Right hindlimb (tissue), 1 donor: ENCODE measurements around the gene LGI1.
"Not testable (repeated sequence)": the region's sequence is repeated elsewhere in the genome, so short reads cannot be mapped to it uniquely, and the experiment has no call there.

ENCODE experiments used
- DNase-seq: peaks from one replicate; pipeline ENCODE4 v3.0.0-alpha.2; 2018

Gene LGI1

DNA sequence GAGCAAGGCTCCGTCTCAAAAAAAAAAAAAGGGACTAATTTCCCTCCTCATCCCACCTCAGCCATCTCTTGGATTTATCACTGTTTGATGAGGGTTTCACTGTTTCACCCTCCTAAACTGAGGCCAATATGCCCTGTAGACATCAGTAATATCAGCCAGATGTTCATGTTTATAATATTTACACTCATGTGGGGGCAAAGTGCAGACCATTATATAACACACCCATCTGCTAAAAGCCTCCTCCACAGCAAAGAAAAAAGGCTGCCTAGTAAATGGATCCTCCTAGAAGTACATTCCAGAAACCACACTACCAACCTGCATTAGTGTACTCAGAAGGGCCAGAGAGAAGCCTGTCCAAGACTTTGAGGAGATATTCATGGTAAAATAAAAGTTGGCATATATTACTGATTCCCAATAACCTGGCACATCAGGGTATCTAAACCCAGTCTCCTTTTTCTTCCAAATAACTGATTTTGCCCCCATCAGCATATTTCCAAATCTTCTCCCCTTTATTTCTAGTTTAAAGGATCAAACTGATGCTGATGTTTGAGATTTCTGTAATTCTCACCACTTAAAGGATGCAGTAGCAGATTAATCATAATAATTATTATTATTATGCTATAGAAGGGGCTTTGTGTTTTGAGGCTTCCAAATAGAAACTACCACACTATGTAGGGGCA lies 55.1 kb downstream of the LGI1 start:
- DNase-seq, result no peak

DNA sequence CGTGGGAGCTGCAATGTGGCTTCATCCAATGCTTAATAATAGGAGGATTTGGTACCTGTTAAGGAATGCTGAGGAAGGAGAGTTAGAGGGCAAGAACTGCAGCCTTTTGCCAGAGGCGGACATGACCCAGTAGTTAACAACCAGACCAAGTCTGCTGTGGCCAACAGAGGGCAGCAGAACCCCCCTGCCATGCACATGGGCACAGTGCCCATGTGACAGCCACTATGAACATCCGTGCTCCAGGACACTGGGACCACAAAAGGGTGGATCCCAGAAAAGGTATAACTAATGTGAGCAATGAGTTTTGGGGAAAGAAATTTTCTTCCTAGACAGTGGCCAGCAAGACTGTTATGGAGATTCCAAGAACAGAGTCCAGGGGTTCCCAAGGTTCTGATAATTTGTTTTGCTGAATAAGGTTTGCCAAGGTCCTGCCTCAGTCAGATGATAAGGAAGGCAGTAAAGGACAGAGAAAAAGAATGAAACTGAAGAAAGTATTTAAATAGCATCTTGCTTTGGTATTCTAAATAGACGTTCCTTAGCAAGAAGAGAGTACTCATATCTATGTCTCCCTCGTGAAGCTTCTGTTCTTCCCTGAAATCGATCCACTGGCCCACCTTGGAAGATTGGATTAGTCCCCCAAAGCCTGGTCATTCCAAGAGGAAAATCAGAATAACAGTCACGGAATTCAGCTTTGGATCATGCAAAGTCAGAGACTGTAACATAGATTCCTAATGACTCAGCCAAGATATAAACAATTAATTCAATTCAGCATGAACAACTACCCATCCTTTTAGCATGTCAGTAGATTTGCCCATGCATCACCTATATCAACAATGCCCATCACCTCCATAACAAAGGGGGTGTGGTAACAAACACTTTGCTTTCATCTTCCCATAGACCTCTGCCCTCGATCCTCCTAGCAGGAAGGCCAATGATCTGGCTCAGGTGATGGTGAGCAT lies 56.0 kb downstream of the LGI1 start:
- peak; percentile 49 for DNase-seq

DNA sequence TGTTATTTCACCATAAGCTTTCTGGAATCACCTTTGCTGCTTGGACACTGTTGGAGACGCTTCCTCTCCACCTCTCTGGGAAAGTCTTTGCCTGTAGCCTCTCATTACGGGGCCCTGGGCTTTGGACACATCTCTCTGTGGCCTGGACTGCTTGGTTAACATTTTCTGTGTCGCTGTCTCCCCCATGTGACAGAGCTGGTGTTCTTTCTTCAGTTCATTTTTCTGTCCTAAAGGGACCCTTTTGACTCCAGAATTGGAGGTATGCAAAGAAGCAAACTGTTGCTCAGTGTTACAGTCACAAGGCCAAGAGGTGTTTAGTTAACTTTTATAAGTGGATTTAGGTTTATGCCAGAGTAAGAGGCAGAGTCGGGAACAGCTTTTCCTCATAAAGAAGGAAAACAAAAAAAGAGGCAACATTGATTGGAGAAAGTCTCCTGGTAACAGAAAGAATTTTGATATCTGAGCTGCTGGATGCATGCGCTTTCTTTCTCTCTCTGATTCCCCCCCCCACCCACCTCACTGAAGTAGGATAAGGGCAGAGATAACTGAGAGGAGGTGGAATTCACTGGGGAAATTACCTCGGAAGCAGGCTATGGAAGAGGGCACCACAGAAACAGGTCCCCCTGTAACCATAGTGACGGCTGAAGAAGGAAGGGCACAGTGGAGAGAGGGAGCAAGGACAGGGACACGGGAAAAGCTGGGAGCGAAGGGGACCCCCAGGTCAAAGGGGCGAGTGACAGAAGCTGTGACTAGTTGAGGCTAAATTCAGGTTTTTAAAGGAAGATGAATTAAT lies 57.8 kb downstream of the LGI1 start:
- peak; percentile 30 for DNase-seq

DNA sequence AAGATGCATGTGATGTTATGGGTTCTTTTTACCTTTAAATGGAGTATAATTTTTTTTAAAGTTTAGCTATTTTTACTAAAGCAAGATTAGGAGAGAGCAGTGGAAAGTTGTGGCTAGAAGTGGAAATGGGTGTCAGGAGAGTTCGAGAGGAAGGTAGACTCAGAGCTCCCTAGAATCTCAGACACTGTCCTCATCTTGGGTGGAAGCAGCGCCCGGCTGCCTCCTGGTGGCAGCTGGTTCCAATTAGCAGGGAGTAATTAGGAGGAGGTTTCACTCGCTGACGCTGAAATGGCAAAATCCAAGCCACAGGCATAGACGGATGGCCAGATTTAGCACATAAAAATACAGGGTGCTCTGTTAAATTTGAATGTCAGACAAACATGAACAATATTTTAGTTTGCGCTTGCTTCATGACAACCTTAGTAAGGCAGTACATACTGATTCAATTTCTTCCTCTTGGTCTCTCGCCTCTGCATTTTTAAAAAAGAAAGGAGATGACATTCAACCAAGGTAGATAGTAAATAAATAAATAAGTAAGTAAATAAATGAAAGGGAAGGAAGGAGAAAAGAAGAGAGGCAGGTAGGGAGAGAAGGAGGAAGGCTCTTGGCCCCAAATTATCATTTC lies 58.5 kb downstream of the LGI1 start:
- DNase-seq, result peak; percentile 73

DNA sequence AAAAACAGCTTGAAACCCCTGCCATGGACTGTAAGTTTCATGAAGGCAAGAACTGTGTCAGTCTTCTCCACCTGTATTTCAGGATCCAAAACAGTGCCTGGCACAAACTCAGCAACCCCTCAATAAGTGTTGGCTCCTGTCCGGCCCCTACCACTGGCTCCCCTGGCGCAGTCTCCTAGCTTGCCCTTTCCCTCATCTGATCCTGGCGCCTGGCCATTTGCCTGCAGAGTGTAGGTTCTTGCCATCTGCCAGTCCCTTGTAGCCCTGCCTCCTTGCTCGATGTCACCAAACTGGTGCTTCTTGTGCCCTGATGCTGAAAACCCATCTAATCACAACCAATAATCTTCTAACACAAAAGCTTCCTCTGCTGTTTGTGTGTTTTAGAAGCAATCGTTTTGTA lies 60.4 kb downstream of the LGI1 start:
- DNase-seq, result no peak

DNA sequence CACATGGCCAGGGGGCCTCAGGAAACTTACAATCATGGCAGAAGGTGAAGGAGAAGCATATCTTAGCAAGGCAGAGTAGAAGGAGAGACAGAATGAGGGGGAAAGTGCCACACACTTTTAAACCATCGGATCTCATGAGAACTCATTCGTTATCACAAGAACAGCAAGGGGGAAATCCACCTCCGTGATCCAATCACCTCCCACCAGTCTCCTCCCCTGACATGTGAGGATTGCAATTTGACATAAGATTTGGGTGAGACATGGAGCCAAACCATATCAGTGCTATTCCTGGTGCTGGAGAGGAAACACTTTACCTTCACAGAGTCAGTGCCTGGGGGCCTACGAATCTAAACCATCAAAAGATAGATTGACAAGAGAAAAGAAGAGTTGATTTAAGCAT lies 61.8 kb downstream of the LGI1 start:
- no peak for DNase-seq

DNA sequence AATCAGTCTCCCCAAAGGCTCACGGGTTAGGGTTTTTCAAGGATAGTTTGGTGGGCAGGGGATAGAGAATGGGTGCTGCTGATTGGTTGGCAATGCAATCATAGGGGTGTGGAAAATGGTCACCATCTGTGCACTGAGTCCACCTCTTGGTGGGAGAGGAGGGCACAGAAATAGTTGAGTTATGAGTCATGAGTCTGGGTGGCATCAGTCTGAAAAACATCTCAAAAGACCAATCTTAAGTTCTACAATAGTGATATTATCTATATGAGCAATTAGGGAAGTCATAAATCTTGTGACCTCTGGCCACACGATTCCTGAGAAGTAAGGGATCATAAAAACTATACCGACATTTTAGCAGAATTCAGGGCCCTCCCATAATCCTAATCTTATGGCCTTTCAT lies 62.7 kb downstream of the LGI1 start:
- DNase-seq, result no peak

DNA sequence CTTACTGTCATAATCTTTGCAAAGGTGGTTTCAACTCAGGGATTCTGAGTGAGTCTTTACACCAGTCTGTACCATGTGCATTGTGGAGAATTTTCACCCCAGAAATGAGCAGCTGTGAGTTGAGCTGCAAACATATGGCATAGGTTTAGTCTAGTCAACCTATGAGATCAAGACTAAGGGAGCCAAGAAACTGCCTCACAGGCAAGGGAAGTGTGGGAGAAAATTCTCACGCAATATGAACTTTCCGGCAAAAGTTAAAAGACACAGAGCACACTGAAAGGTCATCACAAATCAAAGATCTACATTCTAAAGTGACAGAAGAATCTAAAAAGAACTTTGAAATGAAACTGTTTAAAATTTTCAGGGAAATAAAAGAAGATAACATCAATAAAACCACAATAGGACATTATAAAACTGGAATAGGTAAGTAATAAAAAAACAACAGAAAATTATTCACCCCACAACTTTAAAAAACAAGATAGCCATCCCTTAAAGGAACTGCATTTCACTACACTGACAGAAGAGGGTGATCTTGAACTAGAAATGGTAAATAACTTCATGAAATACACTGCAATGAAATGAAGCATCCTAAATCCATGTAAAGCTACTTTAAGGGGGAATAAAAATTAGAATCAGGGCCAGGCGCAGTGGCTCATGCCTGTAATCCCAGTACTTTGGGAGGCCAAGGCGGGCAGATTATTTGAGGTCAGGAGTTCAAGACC lies 63.5 kb downstream of the LGI1 start:
- no peak for DNase-seq

DNA sequence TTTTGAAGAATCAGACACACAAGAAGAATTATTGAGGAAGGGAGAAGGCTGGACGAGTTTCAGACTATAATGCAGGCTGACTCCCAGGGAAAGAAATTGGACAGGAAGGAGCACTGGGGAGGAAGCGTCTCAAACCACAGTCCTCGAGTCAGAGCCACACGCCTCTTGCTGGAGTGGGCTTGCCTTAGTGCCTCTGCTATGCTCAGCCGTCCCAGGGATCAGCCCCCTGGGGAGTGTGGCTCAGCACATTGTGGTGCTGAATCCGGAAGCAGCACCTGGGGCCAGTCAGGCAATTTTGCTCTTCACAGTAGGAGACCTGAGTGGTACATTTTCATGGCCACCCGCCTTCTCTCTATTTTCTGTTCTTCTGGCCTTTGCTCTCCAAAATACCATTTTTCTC lies 68.6 kb downstream of the LGI1 start:
- DNase-seq, result peak; percentile 24

DNA sequence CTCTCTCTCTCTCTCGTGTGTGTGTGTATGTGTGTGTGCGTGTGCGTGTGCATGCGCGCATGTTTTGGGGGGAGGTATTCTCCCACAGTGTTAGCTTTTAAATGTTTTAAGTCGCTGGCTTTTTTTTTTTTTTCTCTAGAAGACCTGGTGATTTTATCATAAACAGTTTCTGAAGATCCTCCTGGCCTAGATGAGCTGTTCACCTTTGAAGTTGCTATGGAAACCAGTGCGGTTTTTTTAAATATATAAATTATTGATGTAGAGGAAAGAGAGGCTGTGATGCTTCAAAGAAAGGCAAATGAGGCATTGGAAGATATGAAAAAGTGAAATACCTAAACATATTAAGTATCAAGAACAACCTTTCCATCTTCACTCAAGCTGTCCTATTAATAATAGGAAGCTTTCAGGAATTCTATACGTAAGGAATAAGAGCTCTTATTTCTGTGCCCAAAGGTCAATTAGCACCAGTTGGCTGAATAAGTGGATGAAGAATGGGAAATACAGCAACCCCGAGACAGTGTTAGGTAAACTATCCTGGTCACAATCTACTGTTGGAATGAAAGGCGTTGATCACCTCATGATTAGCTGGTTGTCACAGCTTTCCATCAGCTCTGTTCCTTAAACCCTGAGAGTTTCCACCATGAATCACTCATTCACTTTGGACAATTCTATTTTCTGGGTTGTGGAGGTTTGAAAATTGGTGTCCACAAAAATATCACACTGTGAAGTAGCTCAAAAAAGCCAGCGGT lies 69.5 kb downstream of the LGI1 start:
- DNase-seq, result no peak

DNA sequence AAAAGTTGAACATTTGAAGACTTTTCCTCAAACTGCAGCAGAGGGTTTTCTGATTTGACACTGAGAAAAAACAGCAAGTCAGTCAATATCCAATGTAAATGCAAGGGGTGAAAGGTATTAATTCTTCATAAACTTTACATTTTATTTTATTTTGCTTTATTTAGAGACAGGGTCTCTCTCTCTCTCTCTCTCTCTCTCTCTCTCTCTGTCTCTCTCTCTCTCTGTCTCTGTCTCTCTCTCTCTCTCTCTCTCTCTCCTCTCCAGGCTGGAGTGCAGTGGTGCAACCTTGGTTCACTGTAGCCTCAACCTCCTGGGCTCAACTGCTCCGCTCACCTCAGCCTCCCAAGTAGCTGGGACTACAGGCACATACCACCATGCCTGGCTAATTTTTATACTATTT lies 73.3 kb downstream of the LGI1 start:
- DNase-seq, result not testable (repeated sequence)

DNA sequence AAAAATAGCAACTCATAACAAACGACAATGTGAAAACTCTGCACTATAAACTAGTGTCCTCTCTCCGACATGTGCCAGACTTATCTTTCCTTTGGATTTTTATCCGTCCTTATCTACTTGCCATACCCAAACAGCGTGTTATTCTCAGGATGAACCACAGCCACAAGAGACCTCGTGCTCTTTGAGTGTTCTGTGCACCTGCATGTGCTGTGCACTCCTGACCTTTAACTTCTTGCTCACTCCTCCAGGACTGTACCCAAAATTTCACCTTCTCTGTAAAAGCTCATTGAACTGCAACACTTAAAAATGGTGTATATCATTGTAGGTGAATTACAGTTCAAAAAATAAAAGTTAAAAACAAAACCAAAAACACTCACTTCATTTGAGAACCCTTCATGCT lies 78.0 kb downstream of the LGI1 start:
- DNase-seq, result no peak

DNA sequence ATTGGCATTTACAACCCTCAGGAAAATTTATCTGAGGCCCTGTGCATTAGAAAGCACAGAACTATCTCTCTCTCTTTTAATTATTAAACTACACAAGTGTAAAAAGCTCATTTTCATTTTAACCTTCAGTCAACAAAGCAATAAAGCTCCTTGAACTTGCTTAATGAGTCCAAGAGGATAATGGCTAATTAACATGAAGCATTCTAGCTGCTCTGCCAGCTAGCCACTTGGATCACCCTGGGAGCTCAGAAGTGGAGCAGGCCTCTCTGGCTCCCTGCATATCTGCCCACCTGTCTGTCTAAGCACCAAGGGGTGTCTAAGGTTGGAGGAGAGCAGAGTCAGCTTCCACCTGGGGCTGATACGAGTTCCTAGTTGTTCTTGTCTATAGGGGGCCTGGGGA lies 80.1 kb downstream of the LGI1 start:
- no peak for DNase-seq

DNA sequence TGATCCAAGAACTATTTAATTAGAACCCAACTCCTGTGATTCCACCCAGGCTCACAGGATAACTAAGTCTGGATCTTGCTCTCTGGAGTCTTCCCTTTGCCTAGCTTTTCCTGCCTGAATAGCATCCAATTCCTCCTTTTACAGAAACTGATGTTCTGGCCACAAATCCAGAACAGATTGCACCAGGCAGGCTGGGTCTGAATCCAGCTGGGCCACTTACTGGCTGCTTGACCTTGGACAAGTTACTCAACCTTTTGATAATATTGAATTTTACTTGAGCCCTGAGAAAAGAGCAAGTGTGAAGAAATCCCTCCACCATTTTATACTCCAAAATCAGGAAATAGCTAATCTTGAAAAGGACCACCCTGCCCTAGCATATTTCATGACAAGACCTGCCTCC lies 80.5 kb downstream of the LGI1 start:
- DNase-seq, result no peak

DNA sequence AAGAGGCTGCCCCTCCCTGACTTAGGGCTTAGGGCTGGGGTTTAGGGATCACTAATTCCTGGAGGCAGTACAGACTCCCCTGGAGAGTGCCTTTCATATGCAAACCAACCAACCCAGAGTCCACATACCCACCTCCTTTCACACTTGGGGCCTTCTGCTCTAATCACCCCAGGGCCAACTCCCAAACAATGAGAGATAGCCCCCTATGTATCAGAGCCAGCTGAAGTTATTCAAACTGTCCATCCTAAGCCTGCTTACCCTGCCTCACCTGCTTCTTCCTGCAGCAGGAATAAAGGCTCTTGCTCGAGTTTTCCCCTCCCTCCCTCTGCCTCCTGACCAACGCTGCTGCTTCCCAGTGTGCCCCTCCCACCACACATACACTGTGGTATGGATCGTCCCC lies 84.2 kb downstream of the LGI1 start:
- DNase-seq, result no peak

DNA sequence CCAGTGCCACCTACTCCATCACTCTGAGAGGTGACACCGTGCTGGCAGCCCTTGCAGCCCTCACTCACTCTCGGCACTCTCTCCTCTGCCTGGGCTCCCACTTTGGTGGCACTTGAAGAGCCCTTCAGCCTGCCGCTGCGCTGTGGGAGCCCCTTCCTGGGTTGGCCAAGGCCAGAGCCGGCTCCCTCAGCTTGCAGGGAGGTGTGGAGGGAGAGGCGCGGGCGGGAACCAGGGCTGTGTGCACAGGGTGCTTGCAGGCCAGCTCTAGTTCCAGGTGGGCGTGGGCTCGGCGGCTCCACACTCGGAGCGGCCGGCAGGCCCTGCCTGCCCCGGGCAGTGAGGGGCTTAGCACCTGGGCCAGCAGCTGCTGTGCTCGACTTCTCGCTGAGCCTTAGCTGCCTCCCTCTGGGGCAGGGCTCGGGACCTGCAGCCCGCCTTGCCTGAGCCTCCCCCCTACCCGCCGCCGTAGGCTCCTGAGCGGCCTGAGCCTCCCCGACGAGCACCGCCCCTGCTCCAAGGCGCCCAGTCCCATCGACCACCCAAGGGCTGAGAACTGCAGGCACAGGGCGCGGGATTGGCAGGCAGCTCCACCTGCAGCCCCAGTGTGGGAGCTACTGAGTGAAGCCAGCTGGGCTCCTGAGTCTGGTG lies 87.4 kb downstream of the LGI1 start:
- no peak for DNase-seq
